GM18909 (cell line): Measurements from ENCODE around the gene SH2B2.
"Not testable (repeated sequence)": the region's sequence is repeated elsewhere in the genome, so short reads cannot be mapped to it uniquely, and the experiment has no call there.

Experiments
- ATAC-seq: cut with Tn5 transposase; IDR thresholded peaks from one replicate; pipeline ENCODE4 v1.9.1; 2021; ENCODE audit warnings: mild to moderate bottlenecking; ENCODE audit not compliant: unreplicated experiment, poor library complexity

The SH2B2 gene

DNA sequence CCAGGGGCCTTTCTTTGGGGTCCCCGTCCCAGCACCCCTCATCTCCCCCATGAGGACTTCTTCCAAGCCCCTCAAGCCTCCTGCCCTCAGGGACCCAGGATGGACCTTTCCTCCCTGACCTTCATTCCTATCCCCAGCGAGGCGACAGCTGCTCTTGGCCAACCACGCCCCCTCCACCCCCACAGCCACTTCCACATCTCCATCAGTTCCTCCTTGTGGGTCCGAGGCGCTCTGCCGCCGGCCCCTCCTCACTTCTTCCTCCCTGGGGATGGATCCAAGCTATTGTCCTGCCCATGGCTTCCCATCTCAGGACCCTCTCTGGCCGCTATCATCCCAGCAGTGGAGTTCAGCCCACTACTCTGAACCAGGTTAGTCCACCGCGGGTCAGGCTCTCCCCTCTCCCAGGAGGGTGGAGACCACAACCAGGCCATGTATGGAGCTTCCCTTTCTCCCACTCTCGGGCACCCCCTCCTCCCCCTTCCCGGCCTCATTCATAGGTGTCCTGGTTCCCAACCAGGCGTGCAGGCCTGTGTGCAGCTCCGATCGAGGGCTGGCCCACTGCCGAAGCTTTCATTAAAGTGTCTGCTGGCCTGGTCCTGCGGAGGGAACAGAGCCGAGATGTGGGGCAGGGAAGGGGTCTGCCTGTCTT, 1.7 kb upstream of the SH2B2 start:
- no peak for ATAC-seq

DNA sequence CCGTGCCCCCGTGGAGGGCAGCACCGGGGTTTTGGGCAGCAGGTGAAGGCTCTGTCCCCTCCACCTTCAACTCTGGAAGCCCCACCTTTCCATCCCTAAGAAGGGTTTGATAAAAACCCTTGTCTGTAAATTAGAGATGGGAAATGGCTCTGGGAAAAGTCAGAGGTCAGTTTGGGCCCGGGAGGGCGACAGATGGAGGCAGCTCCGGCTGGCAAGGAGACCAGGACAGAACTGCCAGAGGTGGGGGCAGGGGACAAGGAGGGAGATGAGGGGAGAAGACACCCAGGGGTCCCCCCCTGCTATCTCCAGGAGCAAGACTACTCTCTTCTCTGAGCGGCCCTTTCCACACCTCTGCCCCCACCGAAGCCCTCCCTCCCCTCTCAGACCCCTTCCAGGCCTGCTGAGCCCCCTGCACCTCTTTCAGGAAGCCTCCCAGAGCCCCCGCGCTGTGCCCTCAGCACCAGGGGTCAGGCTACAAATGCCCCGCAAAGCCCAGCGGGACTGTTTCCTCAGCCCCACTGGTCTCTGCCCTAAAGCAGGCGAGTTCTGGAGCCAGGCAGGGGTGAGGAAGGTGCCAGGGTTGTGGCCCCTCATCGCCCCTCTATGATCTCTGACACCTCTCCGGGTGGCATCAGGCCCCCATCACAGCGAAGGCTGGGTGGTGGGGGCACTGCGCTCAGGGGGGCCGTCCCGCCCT, 980 bp upstream of the SH2B2 start:
- ATAC-seq = no peak

DNA sequence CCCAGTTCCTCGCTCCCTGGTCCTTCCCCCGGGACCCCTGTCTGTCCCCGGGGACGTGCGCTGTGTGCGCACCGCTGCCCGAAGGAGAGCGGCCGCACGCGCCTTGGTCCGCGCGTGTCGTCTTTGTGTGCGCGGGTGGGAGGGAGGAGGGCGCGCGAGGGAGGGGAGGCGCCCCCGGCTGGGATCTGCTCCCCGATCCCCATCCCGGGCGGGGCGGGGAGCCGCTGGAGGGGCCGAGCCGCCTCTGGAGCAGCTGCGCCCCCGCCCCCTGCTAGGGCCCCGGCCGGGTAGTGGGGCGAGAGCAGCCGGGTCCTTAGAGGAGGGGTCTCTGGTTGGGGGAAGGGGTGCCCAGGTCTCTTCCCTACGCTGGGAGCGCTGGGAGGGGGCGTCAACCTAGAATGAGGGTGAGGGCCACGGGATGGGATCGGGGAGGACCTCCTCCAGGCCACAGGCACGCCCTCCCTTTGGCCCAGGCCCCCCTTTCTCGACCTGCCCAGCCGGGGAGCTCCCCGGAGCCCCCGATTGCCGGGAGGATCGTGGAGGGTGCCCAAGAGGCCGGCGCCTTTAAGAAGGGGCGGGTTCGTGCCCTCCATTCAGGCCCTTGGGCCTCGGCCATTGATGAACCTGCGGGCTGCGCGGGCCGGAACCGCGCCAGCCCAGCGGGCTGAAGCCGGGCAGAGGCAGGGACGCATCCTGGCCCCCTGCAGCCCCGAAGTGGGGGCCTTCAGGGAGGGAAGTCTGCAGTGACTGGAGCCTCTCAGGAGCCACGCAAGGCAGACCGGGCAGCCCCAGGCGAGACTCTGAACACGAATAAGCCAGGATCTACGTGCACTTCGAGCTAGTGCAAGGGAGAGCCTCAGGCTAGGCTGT, 678 bp downstream of the SH2B2 start:
- ATAC-seq = no peak

DNA sequence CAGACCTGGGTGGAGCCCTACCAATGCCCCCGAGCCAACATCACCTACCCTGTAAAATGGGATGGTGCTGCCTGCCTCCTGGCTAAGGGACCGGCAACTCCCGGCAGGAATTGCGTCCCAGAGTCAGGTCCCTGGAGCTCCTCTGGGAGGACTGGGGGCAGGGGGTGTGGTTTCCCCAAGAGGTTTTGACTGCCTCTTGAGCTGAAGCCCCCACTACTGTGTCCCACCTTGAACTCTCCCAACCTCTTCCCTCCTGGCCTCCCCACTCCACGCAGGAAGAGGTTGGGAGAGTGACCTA, 1.3 kb downstream of the SH2B2 start:
- no peak for ATAC-seq

DNA sequence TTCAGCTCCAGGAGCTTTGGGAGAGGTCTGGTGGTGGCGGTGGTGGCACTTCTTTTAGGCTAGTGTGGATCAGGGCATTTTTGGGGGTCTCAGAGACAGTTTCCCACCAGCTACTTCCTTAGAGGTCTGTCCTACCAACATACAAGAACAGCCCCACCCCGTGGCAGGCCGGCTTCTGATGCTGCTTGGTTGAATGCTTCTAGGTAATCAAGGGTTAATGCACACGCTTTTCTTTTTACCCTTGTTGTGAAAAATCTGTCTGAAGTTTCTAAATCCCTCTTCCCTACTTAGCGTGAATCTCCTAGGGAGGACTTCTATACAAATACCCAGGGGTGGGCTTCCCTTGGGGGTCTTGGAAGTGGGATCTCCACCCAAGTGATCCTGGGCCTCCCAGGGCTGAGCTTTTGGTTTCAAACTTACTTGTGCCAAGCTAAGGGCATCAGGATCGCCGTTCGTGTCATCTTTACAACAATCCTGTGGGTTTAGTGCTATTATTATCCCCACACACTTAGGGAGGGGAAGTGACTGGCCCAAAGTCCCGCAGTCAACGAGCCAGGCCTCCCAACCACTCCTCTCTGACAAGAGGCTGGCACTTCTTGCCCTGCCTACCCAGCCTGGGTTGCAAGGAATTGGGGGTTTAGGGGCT, 1.7 kb downstream of the SH2B2 start:
- no peak for ATAC-seq

DNA sequence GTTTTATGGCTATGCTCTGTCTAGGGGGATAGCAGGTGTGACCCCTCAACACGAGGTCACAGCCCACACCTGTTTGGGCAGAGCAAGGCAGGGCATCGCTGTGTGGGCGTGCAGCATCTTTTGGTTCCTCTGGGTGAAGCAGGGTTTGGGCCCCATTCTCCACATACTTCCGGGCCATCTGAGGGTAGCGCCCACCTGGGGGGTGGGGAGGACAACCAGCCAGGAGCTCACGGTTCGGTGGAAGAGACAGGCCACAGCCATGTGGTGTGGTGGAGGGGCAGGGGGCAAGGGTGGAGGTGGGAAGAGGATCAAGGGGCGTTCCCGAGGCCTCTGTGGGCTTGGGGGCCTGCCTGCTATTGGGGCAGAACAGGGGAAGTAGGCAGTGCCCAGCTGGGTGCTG, 2.4 kb downstream of the SH2B2 start:
- no peak for ATAC-seq

DNA sequence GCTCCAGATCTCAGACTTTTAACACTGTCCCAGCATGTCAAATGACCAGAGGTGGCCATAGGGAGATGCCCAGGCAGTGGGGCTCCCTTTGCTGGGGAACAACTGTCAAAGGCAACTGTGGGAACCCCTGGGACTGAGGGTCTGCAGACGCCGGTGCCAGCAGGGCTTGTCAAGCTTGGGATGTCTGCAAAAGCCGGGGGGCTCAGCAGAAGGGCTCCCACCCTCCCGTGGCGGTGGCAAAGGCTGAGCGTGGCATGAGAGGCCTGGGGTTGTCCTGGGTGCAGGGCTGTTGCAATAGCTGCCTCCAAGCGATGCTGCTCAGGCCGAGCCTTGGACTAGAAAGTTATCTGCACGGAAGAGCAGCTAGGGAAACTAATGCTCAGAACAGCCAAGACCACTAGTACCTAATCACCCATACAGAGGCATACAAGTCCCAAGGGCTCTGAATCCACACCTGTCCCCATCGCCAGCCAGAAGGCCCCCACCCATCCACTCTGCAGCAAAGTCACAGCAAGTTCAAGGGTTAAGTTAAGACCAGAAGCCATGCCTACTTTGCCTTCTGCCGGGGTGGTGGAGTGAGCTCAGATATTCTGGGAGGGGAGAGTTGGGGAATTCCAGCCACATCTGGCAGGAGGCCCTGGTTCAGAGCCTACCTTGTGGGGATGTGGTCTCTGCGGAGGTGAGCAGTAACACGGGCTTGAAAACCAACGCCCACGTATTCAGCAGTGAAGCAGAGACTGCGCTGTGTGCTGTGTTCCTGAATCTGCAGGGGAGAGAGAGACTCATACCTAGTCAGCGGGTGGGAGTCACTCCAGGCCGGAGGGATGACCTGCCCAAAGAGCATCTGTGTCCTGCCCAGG, 4.6 kb downstream of the SH2B2 start:
- peak; percentile 41 for ATAC-seq

DNA sequence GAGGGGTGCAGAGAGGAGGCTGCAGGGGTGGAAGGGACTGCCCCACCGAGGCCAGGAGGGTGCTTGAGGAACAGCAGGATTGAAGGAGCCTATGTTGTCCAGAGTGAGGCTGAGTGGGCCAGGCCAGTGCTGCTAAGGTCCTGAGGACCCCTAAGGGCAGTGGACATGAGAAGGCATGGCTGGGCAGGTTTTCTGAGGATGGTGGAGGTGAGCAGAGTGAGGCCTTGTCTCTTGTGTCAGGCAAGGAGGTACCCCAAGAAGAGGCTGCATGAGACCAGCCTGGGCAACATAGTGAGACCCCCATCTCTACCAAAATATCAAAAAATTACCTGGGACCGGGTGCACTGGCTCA, 5.2 kb downstream of the SH2B2 start:
- no peak for ATAC-seq

DNA sequence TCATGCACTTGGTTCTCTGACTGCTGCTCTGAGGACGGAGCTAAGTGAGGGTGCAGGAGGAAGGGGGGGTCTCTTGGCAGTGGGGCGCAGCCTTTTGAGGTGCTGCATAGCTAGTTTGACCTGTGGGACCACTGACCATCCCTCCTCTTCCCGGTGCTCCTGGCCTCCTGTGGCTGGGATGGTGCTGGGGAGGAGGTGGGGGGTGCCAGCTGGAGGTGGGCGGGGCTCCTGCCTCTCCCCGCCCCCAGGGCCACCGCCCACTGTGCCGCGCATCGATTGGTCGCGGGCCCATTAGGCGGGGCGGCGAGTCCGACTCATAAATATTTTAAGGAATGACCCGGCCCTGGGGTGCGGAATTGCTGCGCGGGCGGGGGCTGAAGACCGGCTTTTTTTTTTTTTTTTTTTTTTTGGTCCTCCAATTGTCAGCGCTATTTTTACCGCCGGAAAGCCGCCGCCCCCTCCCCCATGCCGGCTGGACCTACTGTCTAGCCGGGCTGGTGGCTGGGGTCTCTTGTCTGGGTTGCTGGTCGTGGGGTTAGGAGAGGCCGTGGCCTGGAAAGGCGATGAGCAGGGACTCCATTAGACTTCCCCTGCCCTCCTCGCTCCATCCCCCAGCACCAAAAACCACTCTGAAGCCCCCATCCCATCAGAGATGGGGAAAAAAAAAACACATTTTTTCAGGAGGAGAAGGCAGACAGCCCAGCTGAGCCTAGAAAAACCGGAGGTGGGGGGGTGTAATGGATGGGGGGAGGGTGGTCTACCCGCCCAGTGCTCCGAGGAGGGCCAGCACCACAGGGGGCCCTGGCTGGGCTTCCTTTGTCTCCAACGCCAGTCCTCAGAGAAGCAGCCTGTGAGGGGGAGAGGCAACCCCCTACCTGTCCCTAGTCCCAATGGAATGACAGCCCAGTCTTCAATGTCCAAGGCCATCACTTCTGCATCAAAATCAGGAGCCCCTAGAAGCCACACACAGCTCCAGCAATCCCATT, 6.4 kb downstream of the SH2B2 start:
- no peak for ATAC-seq

DNA sequence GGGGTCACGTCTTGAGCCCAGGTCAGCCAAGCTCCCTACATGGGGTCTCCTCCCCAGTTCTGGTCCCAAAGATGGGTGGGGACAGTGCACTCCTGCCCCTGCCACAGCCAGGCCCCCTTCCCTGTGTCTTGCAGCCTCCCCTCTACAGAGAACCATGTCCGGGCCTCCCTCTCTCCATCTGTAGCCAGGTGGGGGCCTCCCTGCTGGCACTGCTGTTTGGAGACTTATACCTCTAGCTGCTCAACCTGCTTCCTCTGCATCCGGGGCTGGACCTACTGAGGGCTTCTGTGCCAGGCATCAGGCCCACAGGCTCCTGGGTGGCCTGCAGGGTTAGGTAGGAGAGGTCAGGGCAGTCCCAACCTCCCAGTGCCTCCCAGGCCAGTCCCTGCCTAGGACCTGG, 7.9 kb downstream of the SH2B2 start:
- ATAC-seq = no peak

DNA sequence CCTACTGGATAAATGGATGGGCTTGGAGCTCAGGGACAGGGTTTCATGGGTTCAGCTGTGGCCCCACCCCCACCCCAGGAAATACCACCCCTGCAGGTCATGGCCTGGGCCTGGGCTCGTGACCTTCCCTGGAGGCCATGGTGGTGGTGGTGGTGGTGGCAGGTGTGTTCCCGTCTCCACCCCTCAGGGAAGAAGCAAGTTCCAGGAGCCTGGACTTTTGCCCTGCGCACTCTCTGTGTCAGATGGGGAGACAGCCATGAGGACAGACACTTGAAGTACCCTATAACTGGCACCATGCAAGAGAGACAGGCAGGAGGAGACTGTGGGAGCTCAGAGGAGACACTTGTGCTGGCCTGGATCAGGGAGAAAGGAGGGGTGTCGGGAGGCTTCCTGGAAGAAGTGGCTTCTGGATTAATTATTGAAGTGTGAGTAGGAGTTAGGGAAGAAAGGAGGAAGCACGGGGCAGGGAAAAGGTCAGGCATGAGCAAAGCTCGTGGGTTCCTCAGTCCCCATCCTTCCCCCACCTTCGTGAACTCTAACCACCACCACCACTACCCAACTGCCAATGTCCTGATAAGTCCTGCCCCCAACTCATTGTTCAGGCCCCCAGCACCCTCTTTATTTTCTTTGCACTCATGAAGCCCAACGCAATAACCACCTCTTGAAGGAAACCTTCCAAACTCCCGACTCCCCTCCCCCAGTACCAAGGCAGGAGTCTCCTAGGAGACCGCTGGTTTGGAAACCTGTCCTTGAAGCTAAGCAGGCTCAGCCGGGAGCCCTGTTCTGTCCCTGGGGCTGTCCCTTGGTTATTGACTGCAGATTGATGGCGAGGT, 8.9 kb downstream of the SH2B2 start:
- ATAC-seq = no peak

DNA sequence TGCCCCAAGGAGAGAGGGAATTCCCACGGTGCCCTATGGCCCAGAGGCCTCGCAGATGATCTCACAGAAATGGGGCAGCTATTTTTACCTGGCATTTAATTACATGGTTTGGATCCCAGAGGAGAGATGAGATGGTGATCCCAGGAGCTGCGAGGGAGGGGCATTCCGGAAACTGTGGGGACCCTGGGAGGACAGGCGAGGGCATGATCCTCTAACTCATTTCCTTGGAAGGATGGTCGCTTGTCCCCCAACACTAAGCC, 9.4 kb downstream of the SH2B2 start:
- ATAC-seq = no peak

DNA sequence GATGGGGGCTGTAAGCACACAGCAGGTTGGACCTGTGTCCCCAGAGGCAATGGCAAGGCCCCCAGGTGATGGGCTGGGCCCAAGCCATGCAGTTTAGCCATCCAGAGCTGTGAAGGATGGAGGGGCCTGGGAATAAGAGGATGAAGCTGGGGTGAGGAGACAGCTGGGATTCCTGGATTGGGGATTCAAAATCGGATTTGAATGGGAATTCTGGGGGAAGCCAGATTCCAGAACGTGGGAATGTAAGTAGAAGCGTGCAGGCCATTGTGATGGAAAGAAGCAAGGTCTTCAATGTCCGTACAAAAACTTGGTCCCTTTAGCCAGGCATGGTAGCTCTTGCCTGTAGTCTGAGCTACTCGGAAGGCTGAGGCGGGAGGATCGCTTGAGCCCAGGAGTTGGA, 9.8 kb downstream of the SH2B2 start:
- ATAC-seq = no peak

DNA sequence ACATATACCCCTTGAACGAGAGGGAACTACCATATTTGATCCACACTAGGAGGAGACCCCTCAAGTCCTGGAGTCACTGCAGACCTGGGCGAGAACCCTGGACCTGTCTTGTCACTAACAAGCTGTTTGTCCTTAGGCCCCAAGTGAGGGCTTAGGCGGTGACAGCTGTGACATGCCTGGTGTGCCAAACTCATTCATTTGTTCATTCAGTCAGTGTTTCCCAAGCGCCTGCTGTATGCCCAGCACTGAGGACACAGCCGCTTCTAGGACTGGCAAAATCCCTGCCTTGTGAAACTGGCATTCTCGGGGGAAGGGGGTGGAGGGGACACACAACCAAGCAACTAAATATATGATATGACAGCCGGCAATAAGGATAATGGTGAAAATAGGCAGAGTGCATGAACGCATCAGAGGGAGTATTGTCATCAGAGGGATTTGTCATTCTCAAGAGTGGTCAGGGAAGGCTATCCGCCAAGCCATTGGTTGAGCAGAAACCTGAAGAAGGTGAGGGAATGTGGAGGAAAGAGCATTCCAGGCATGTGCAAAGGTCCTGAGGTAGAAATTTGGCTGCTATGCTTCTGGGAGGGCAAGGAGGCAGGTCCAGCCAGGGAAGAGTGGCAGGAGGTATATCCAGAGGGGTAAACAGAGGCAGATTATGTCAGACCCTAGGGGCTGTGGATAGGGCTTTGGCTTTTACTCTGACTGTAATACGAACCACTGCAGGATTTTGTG, 11.0 kb downstream of the SH2B2 start:
- no peak for ATAC-seq

DNA sequence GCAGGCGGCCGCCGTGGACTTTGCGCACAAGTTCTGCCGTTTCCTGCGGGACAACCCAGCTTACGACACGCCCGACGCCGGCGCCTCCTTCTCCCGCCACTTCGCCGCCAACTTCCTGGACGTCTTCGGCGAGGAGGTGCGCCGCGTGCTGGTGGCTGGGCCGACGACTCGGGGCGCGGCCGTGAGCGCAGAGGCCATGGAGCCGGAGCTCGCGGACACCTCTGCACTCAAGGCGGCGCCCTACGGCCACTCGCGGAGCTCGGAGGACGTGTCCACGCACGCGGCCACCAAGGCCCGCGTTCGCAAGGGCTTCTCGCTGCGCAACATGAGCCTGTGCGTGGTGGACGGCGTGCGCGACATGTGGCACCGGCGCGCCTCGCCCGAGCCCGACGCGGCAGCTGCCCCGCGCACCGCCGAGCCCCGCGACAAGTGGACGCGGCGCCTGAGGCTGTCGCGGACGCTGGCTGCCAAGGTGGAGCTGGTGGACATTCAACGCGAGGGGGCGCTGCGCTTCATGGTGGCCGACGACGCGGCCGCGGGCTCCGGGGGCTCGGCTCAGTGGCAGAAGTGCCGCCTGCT, 14.1 kb downstream of the SH2B2 start:
- no peak for ATAC-seq

DNA sequence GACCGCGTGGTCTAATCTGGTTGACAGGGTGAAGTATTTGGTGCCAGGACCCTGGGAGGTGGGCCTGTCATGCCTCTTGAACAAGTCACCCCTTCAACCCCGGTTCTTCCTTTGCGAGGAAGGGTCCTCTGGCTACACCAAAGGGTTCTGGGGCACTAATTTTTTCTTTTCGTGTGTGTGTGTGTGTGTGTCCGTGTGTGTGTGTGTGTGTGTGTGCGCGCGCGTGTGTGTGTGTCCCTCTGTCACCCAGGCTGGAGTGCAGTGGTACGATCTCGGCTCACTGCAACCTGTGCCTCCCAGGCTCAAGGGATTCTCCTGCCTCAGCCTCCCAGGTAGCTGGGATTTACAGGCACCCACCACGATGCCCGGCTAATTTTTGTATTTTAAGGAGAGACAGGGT, 14.7 kb downstream of the SH2B2 start:
- not testable (repeated sequence) for ATAC-seq

DNA sequence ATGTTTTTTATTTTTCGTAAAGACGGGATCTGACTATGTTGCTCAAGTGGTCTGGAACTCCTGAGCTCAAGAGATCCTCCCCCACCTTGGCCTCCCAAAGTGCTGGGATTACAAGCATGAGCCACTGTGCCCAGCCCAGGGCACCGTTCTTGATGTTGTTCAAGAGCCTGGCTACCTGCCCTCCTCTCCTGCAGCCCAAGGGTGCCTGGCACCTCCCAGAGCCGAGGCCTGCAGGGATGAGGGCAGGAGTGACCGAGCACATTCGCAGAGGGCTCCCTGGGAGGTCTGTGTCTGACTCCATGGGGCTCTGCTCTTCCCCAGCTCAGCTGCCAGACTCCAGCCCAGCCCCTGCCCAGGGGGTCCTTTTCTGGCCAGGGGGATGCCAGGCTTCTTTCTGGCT, 15.4 kb downstream of the SH2B2 start:
- no peak for ATAC-seq
